Adrenal gland (tissue), 12 donors: ENCODE results near the gene TST. TPM values are rescaled to one million over a fixed set of nuclear protein-coding genes. Genes with fewer than 3 reads are reported as not detected.

Experiments used
- DNase-seq, 7 donors: peaks; one replicate each; pipeline ENCODE4 v3.0.0-alpha.2; 2019 to 2020
- H3K27ac ChIP-seq, 5 donors: fragments of 200-600 bp; sonication (generic) in 4 of 5; 1 replicate in 3 of 5; 2 replicates in 2 of 5; pipeline versions ENCODE4 v1.5.1 to v1.8.0; 2016 to 2020; ENCODE audit warnings: mild to moderate bottlenecking in 1 of 5
- H3K27me3 ChIP-seq: fragments of 200-600 bp; 2 replicates; pipeline ENCODE4 v1.8.0; 2021
- H3K36me3 ChIP-seq, 2 donors: fragments of 200-600 bp; replicated peaks in 1 of 2; 1 replicate in 1 of 2; 2 replicates in 1 of 2; pipeline versions ENCODE4 v1.5.1 to v1.8.0; 2018 to 2022
- H3K4me1 ChIP-seq, 2 donors: fragments of 200-600 bp; replicated peaks in 1 of 2; 1 replicate in 1 of 2; 2 replicates in 1 of 2; pipeline versions ENCODE4 v1.5.1 to v1.8.0; 2018 to 2021
- H3K4me3 ChIP-seq, 4 donors: fragments of 200-600 bp; sonication (generic) in 3 of 4; one replicate each; pipeline ENCODE4 v1.5.1; 2016 to 2018
- H3K9me3 ChIP-seq, 3 donors: fragments of 200-600 bp; sonication (generic) in 1 of 3; replicated peaks in 1 of 3; 1 replicate in 2 of 3; 2 replicates in 1 of 3; pipeline versions ENCODE4 v1.5.1 to v1.8.0; 2016 to 2021
- POLR2A ChIP-seq, 2 donors: fragments of 450-650 bp; IDR thresholded peaks; one replicate each; pipeline ENCODE4 v1.6.1; 2017; ENCODE audit warnings: antibody characterized with exemption in 2 of 2, mild to moderate bottlenecking in 2 of 2, moderate library complexity in 1 of 2
- WGBS, 4 donors: extraction: QIAGEN DNeasy Blood & Tissue Kit in 2 of 4; methylation state at CpG; one replicate each; pipeline versions ENCODE4 v1.1.5 to v1.1.7; 2013 to 2017; 5-methylcytosine and 5-hydroxymethylcytosine counted together
- intact Hi-C, 2 donors: fragments of 100-400 bp; cut with DNase I; formaldehyde crosslinking; loops; one replicate each; pipeline versions ENCODE4 v1.14.1 to v1.15.0; 2022 to 2023
- polyA plus RNA-seq, 3 donors: library from polyadenylated mRNA; stranded (reverse); fragments of 200-250 nt in 2 of 3; fragments of 350-450 nt in 1 of 3; fragmentation: Illumina TruSeq in 1 of 3; extraction: RNeasy Lipid Tissue Mini Kit (QIAGEN cat#74804) in 1 of 3; gene quantifications; one replicate each; pipeline ENCODE4 v1.2.3, GENCODE V29; 2013 to 2014
- total RNA-seq, 9 donors: library from RNA; depleted of rRNA in 4 of 9; stranded (reverse); fragments of >200 nt in 4 of 9; fragments of 120-200 nt in 1 of 9; fragmentation: NEBNext Ultra II Directional in 1 of 9; extraction: Animal tissue kit (Norgen Biotek cat#: 25700) in 1 of 9; gene quantifications; one replicate each; pipeline versions ENCODE4 v1.1.0 to v1.2.4, GENCODE V29; 2013 to 2023
- TF ChIP-seq, protein P1 (sequence below), 6 experiments: fragments of 450-650 bp in 4 of 6; fragments of 200-600 bp in 2 of 6; sonication (generic) in 1 of 6; IDR thresholded peaks; 1 replicate in 5 of 6; 2 replicates in 1 of 6; pipeline versions ENCODE4 v1.5.1 to v1.8.0; 2016 to 2021; ENCODE audit warnings: antibody characterized with exemption in 6 of 6, mild to moderate bottlenecking in 2 of 6, moderate library complexity in 1 of 6
- donor health status: healthy with polysubstance abuse.
- donor health status: Bipolar disorder and iron deficiency.
- donor health status: DM: yes; HTN: yes; CAD: no.
- donor health status: DM: no; HTN: no; CAD: no.
- donor health status: DM: no; HTN: no; CAD: no.
- donor health status: DM: yes; HTN: yes; CAD: no.

The TST gene
- total and polyA plus RNA-seq, 12 donors = 49.7 to 484 (median 195) TPM

DNA sequence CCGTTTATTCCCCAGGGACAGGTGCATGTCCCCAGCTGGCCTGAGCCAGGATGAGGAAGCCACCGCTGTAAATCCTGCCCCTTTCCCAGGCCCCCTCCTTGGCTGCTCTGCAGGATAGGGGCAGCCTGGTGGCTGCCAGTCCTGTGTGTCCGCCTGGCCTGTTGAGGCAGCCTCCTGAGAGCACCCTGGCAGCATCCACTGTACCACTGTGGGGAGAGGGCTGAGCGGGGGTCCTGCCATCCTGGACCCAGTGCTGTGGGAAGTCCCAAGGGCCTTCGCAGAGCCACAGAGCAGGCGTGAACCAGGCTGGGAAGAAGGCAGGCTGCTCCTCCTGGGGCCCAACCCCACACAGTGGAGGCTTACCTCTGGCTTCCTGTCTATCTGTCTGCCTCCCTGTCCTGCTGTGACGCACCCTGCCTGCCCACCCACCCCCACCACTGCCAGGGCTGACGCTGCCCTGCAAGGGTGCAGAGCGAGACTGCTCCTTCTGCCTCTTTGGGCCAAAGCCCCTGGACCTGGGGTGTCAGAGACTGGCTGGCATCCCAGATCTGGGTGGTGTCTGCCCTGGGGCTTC, 40.7 kb upstream of the TST start:
- Histone ChIP-seq H3K27ac (no peak overlapping the region), H3K4me1 (peaks cover 0 to 11% of the 10 kb centered on the region in 2 donors), H3K36me3 (peaks cover 0 to 36% of the 10 kb centered on the region in 2 donors), H3K27me3 (no peaks in the 10 kb centered on the region), H3K9me3 (no peaks in the 10 kb centered on the region), H3K4me3 (no peak overlapping the region)
- intact Hi-C loops = no loop called here
- WGBS, 4 donors = 89 to 91% methylated on average over 8 to 9 of the region's 9 CpGs; no CpG with 5 or more reads in 2 of the 4 donors
- TF ChIP-seq, protein P1, sequence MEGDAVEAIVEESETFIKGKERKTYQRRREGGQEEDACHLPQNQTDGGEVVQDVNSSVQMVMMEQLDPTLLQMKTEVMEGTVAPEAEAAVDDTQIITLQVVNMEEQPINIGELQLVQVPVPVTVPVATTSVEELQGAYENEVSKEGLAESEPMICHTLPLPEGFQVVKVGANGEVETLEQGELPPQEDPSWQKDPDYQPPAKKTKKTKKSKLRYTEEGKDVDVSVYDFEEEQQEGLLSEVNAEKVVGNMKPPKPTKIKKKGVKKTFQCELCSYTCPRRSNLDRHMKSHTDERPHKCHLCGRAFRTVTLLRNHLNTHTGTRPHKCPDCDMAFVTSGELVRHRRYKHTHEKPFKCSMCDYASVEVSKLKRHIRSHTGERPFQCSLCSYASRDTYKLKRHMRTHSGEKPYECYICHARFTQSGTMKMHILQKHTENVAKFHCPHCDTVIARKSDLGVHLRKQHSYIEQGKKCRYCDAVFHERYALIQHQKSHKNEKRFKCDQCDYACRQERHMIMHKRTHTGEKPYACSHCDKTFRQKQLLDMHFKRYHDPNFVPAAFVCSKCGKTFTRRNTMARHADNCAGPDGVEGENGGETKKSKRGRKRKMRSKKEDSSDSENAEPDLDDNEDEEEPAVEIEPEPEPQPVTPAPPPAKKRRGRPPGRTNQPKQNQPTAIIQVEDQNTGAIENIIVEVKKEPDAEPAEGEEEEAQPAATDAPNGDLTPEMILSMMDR (IDR thresholded peaks at IDR 0.05) = no peak
- no peak for TF ChIP-seq POLR2A (IDR thresholded peaks at IDR 0.05)
- DNase-seq = no peak

DNA sequence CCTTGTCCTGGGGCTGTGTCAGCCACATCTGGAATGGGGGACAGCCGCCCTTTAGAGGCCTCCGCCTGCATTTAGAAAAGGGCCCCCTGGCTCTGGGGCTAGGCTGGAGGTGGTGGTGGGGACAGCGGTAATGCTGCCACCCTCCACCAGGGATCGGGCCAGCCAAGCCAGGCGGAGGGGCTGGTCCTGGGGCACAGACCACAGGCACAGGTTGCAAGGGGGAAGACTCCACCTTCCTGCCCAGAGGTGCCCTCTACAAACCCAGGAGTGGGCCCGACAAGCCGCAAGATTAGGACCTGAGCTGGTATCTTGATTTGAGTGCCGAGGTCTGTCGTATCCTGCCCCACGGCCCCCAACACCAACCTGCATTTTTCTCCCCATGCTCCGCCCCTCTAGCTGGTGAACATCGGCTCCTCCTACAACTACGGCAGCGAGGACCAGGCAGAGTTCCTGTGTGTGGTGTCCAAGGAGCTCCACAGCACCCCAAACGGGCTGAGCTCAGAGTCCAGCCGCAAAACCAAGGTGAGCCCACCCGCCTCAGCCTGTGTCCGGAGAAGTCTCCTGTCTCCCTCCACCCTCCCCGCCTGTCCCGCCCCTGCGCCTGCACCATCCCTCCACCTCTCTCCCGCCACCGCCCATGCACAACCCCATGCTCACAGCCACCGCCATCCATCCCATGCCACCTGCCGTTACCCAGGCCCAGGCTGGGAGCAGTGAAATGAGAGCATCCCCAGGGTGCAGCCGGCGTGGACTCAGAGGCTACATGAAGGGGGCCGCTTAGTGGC, 39.9 kb upstream of the TST start:
- H3K4me3 ChIP-seq = no peak overlapping the region
- no peaks in the 10 kb centered on the region for H3K9me3 ChIP-seq
- H3K4me1 ChIP-seq = peaks cover 0 to 11% of the 10 kb centered on the region in 2 donors
- H3K27me3 ChIP-seq = no peaks in the 10 kb centered on the region
- TF ChIP-seq, protein P1 (IDR thresholded peaks at IDR 0.05) = no peak
- no peak for TF ChIP-seq POLR2A (IDR thresholded peaks at IDR 0.05)
- peaks cover 0 to 36% of the 10 kb centered on the region in 2 donors for H3K36me3 ChIP-seq
- 94 to 96% (median 94%) methylated on average over 21 to 28 of the region's 28 CpGs for WGBS, 4 donors
- H3K27ac ChIP-seq = no peak overlapping the region
- DNase-seq = no peak
- intact Hi-C loops = no loop called here

DNA sequence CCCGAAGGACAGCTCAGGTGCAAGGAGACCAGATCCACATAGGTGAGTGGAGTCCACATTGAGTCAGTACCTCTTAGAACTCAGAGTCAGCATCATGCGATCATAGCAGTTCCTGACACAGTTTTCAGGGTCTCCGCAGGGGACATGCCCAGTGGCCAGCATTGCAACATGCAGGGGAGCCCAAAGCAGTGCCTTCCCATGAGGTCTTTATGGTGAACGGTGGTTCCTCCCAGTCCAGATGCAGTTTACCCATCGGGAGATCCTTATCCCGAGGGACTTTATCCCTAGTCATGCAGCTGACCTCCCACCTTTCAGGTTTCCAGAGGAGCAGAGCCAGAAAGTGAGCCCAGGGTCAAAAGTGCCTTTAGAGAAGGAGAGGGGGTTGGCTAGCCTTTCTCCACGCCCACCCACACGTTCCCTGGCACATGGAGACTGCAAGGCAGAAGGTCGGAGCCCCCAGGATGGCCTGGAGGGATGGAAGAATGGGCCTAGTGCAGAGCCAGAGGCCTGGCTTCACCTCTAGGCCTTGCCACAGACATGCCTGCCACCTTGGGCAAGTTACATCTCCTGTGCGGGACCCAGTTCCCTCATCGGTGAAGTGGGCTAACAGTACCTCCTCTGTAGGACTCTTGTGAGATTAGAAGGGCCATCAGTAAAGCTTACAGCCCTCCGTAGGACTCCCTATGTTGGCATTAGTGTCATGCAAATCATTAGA, 38.7 kb upstream of the TST start:
- Histone ChIP-seq H3K27me3 (no peaks in the 10 kb centered on the region), H3K36me3 (peaks cover 0 to 36% of the 10 kb centered on the region in 2 donors), H3K27ac (no peak overlapping the region), H3K4me3 (no peak overlapping the region), H3K9me3 (no peaks in the 10 kb centered on the region), H3K4me1 (peaks cover 0 to 13% of the 10 kb centered on the region in 2 donors)
- TF ChIP-seq, protein P1 (IDR thresholded peaks at IDR 0.05) = no peak
- no peak for TF ChIP-seq POLR2A (IDR thresholded peaks at IDR 0.05)
- 84 to 95% (median 93%) methylated on average over 4 to 12 of the region's 12 CpGs for WGBS, 4 donors
- intact Hi-C loops = no loop called here
- no peak for DNase-seq

DNA sequence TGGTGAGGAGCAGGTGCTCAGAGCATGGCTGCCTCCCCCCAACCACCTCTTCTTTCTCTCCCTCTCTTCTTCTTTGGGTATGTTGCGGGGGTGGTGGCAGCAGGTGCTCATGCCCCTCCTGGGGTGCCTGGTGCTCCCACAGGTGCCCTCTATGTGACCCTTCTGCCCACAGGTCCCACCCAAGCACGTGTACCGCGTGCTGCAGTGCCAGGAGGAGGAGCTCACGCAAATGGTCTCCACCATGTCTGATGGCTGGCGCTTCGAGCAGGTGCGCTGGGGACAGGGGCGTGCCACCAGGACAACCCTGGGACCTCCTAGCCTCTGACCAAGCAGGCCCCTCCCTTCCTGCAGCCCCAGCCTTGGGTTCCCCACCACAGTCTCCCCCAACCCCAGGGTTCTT, 38.0 kb upstream of the TST start:
- Histone ChIP-seq H3K27me3 (no peaks in the 10 kb centered on the region), H3K4me3 (no peak overlapping the region), H3K9me3 (no peaks in the 10 kb centered on the region), H3K27ac (no peak overlapping the region), H3K36me3 (peaks cover 0 to 36% of the 10 kb centered on the region in 2 donors), H3K4me1 (peaks cover 3 to 20% of the 10 kb centered on the region in 2 donors)
- intact Hi-C loops = no loop called here
- TF ChIP-seq, protein P1 (IDR thresholded peaks at IDR 0.05) = no peak
- WGBS, 4 donors = 82 to 94% (median 88%) methylated on average over 7 to 9 of the region's 9 CpGs
- no peak for DNase-seq
